ENCODE data around the gene ELFN2.

- no peak for TF ChIP-seq POLR2A (IDR thresholded peaks at IDR 0.05)
- TF ChIP-seq CTCF (IDR thresholded peaks at IDR 0.05), result peak; percentile 34 to 72 (median 57)
Measured at GRCh38 chr22:37457093-37457893, 30.0 kb upstream of the ELFN2 start.
